Suprapubic skin (tissue), 4 donors: Measurements from ENCODE around the gene SNRPF. TPM values are rescaled to one million over a fixed set of nuclear protein-coding genes. Genes with fewer than 3 reads are reported as not detected.

Experiments
- DNase-seq, 2 donors: peaks; one replicate each; pipeline ENCODE4 v3.0.0-alpha.2; 2019; ENCODE audit warnings: low spot score in 2 of 2
- H3K27ac ChIP-seq: fragments of 200-600 bp; sonication (generic); one replicate; pipeline ENCODE4 v1.5.1; 2019
- H3K27me3 ChIP-seq: fragments of 200-600 bp; sonication (generic); one replicate; pipeline ENCODE4 v1.5.1; 2019
- H3K36me3 ChIP-seq: fragments of 200-600 bp; sonication (generic); one replicate; pipeline ENCODE4 v1.5.1; 2019
- H3K4me1 ChIP-seq: fragments of 200-600 bp; sonication (generic); one replicate; pipeline ENCODE4 v1.5.1; 2019
- H3K4me3 ChIP-seq: fragments of 200-600 bp; sonication (generic); one replicate; pipeline ENCODE4 v1.5.1; 2019; ENCODE audit warnings: mild to moderate bottlenecking
- H3K9me3 ChIP-seq: fragments of 200-600 bp; sonication (generic); one replicate; pipeline ENCODE4 v1.5.1; 2019
- EP300 ChIP-seq: sonication (generic); formaldehyde crosslinking; IDR thresholded peaks from one replicate; pipeline ENCODE4 v1.6.1; 2017; ENCODE audit warnings: antibody characterized with exemption
- POLR2A ChIP-seq, 2 donors: fragments of 450-650 bp; IDR thresholded peaks; one replicate each; pipeline ENCODE4 v1.6.1; 2017; ENCODE audit warnings: antibody characterized with exemption in 2 of 2, mild to moderate bottlenecking in 2 of 2, moderate library complexity in 2 of 2
- POLR2AphosphoS5 ChIP-seq, 3 donors: sonication (generic); formaldehyde crosslinking; IDR thresholded peaks; one replicate each; pipeline ENCODE4 v1.6.1; 2017; ENCODE audit warnings: antibody characterized with exemption in 3 of 3
- WGBS: methylation state at CpG from one replicate; pipeline ENCODE4 v1.1.5; 2018; 5-methylcytosine and 5-hydroxymethylcytosine counted together
- total RNA-seq, 4 donors: library from RNA; depleted of rRNA; stranded (reverse); fragments of >200 nt; gene quantifications; one replicate each; pipeline ENCODE4 v1.1.0, GENCODE V29; 2016
- TF ChIP-seq, protein P1 (sequence below), 2 donors: fragments of 200-600 bp in 1 of 2; fragments of 450-650 bp in 1 of 2; sonication (generic) in 1 of 2; IDR thresholded peaks; one replicate each; pipeline ENCODE4 v1.5.1; 2016 to 2019; ENCODE audit warnings: antibody characterized with exemption in 2 of 2, mild to moderate bottlenecking in 1 of 2, moderate library complexity in 1 of 2

SNRPF gene
- total RNA-seq, 4 donors from 2014 or later: 3.7 to 10.1 (median 7.6) TPM

DNA sequence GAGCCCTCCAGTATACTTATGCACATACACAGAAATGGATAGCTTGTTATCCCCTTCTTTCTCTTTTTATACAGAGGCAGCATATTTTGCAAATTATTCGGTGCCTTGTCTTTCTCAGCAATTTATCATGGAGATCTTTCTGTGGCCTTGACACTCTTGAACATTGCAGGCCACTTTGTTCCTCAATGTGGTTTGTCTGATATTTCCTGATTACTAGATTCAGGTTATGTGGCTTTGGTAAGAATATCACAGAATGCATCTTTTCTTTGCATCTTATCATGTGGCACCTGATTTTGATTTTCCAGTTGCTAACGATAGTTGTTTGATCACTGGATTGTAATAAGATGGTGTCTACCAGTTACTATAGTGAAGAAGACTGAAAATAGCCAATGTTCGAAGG lies 7.1 kb upstream of the SNRPF start:
- H3K27ac ChIP-seq: no peak overlapping the region
- 72% methylated on average over 3 of the region's 3 CpGs for WGBS
- no peaks in the 10 kb centered on the region for H3K4me1 ChIP-seq
- no peak overlapping the region for H3K4me3 ChIP-seq
- no peaks in the 10 kb centered on the region for H3K27me3 ChIP-seq
- H3K9me3 ChIP-seq: no peaks in the 10 kb centered on the region
- TF ChIP-seq, protein P1, sequence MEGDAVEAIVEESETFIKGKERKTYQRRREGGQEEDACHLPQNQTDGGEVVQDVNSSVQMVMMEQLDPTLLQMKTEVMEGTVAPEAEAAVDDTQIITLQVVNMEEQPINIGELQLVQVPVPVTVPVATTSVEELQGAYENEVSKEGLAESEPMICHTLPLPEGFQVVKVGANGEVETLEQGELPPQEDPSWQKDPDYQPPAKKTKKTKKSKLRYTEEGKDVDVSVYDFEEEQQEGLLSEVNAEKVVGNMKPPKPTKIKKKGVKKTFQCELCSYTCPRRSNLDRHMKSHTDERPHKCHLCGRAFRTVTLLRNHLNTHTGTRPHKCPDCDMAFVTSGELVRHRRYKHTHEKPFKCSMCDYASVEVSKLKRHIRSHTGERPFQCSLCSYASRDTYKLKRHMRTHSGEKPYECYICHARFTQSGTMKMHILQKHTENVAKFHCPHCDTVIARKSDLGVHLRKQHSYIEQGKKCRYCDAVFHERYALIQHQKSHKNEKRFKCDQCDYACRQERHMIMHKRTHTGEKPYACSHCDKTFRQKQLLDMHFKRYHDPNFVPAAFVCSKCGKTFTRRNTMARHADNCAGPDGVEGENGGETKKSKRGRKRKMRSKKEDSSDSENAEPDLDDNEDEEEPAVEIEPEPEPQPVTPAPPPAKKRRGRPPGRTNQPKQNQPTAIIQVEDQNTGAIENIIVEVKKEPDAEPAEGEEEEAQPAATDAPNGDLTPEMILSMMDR (IDR thresholded peaks at IDR 0.05): no peak
- no peak for DNase-seq
- no peaks in the 10 kb centered on the region for H3K36me3 ChIP-seq

DNA sequence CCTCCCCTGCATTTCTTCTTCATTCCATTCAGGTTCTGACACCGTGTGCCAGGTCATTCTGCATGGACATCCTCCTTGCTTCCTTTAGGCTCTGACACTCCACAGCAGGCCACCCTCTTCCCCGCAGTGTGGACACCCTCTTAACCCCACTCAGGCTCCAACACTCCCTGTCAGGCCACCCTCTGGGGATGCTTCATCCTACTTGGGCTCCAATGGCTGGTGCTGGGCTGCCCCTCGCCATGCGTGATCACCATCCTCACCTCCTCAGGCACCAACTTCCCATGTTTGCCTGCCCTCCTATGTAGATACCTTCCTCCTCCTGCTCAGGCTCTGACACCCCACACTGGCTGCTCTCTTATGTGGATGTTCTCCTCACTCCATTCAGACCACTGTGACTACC lies 6.6 kb upstream of the SNRPF start:
- Histone ChIP-seq H3K27me3 (no peaks in the 10 kb centered on the region), H3K4me1 (no peaks in the 10 kb centered on the region), H3K4me3 (no peak overlapping the region), H3K27ac (no peak overlapping the region), H3K9me3 (no peaks in the 10 kb centered on the region), H3K36me3 (no peaks in the 10 kb centered on the region)
- DNase-seq: no peak
- 88% methylated on average over 4 of the region's 4 CpGs for WGBS
- TF ChIP-seq POLR2A (IDR thresholded peaks at IDR 0.05) (no peak), POLR2AphosphoS5 (IDR thresholded peaks at IDR 0.05) (no peak), EP300 (no peak)
- TF ChIP-seq, protein P1 (IDR thresholded peaks at IDR 0.05): no peak

DNA sequence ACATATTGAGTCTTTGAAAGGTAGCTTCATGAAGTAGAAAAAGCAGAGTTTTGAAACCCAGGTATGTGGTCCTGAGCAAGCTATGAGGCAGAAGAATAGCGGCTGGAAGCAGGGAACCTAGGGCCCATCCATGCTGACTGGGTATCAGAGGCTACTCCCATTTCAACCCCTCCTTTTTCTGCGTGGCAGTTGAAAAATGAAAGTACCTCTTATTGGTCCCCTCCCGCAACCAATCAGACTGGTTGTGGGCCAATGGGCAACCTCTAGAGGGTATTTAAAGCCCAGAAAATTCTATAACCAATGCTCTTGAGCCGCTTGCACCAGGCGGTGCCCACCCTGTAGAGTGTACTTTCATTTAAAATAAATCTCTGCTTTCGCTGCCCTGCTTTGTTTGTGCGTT lies 1.6 kb upstream of the SNRPF start:
- no peak overlapping the region for H3K4me3 ChIP-seq
- TF ChIP-seq, protein P1 (IDR thresholded peaks at IDR 0.05): no peak
- no peak for TF ChIP-seq POLR2AphosphoS5 (IDR thresholded peaks at IDR 0.05)
- no peak for TF ChIP-seq POLR2A (IDR thresholded peaks at IDR 0.05)
- TF ChIP-seq EP300: no peak
- no peak for DNase-seq
- no peaks in the 10 kb centered on the region for H3K27me3 ChIP-seq
- H3K4me1 ChIP-seq: peaks cover 22% of the 10 kb centered on the region
- H3K27ac ChIP-seq: no peak overlapping the region
- no peaks in the 10 kb centered on the region for H3K9me3 ChIP-seq
- H3K36me3 ChIP-seq: peaks cover 7% of the 10 kb centered on the region
- 94% methylated on average over 7 of the region's 7 CpGs for WGBS

DNA sequence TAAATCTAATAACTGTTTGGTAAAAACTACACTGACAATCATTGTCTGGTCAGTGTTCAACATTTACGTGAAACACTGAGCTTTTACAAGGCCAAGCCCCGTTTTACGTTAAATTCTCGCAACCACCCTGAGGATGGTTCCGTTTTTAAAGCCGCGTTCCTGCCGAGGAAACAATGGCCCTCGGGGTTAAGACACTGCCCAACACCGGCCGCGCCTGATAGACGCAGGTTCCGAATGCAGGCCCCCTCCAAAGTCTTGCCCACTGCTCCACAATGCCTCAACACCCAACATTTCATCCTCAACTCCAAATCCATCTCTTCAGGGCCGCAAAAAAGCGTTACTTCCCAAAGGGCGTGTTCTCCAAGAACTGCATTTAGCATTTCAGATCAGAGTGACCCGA lies 953 bp upstream of the SNRPF start:
- no peak for TF ChIP-seq POLR2AphosphoS5 (IDR thresholded peaks at IDR 0.05)
- TF ChIP-seq POLR2A (IDR thresholded peaks at IDR 0.05): no peak
- TF ChIP-seq, protein P1 (IDR thresholded peaks at IDR 0.05): no peak
- TF ChIP-seq EP300: no peak
- no peak for DNase-seq
- Histone ChIP-seq H3K9me3 (no peaks in the 10 kb centered on the region), H3K27ac (no peak overlapping the region), H3K4me3 (peak overlapping the region; percentile 88), H3K36me3 (peaks cover 13% of the 10 kb centered on the region), H3K4me1 (peaks cover 22% of the 10 kb centered on the region), H3K27me3 (no peaks in the 10 kb centered on the region)
- WGBS: 64% methylated on average over 18 of the region's 18 CpGs

DNA sequence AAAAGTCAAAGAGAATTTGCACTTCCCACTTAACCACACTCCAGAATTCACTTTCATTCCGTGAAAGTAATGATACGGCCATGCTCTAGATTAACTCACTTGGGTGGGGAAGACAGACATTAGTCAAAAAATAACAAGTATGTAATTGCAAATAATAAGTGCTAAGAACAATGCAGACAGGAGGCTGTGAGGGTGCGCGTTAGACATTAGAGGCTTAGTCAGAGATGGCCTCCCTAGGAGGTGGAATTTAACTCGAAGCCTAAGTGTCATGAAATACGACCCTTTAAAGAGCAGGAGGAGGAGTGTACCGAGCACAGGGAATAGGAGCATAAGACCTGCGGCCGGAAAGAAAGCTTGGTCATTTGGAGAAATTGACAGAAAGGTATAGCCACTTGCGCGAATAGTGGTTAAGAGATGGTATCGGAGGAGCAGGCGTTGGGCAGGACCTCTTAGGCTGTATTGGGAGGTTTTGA lies 628 bp downstream of the SNRPF start:
- Histone ChIP-seq H3K27me3 (no peaks in the 10 kb centered on the region), H3K4me1 (peaks cover 22% of the 10 kb centered on the region), H3K4me3 (peak overlapping the region; percentile 88), H3K27ac (peak overlapping the region; percentile 82), H3K9me3 (no peaks in the 10 kb centered on the region), H3K36me3 (peaks cover 22% of the 10 kb centered on the region)
- DNase-seq: no peak
- TF ChIP-seq EP300: no peak
- TF ChIP-seq, protein P1 (IDR thresholded peaks at IDR 0.05): no peak
- TF ChIP-seq POLR2A (IDR thresholded peaks at IDR 0.05): no peak
- no peak for TF ChIP-seq POLR2AphosphoS5 (IDR thresholded peaks at IDR 0.05)
- 2% methylated on average over 13 of the region's 13 CpGs for WGBS
